ENCODE measurements around the gene PAK5. TPM values are rescaled to one million over a fixed set of nuclear protein-coding genes. Genes with fewer than 3 reads are reported as not detected.

Gene PAK5
- total and polyA plus RNA-seq, 2 experiments from 2014 or later, result 0.57 to 1.1 TPM

DNA sequence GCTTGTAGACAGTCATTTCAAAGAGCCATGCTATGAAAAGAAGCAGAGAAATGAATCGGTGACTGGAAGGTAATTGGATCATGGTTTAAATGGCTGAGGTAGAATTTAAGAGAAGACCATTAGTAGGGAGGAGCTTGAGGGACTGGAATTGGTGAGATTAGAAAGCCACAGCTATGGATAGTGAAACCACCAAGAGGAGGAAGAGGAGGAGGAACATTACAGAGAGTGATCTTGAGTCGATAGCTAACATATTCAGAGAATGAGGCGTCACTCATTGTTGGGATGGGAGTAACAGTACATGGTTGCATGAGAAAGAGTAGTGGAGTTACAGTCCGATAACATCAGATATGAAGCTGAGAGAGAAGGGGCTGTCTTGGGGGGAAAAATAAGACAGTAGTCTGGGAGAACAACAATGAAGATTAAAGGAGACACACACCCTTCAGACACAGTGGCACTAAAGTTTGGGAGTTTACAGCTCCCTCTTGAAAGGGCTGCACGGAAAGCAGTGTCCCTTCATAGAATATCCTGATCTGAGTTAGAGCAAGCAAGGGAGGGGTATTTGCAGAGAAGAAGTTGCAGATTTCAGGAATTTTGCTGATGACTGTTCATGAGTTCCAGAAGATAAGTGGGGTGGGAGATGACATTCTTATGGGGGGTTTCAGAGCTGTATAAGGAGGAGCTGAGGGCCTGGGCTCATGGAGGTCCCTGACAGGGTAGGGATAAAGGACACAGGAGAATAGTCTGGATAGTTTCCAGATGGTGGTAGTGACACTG is 339.6 kb downstream of the PAK5 start:
- Histone ChIP-seq H3K4me3 (no peak overlapping the region), H3K4me1 (ENCODE audit: insufficient read depth) (peaks cover 4% of the 10 kb centered on the region; the same call in 1 of the 2 replicates), H4K20me1 (replicated peaks; ENCODE audit: insufficient read depth) (no peaks in the 10 kb centered on the region; the same call in 1 of the 2 replicates), H3K36me3 (ENCODE audit: insufficient read depth) (no peaks in the 10 kb centered on the region), H3K9me2 (ENCODE audit: insufficient read depth) (peaks cover 27% of the 10 kb centered on the region; the same call in 1 of the 2 replicates), H3K27ac (ENCODE audit: low read depth) (no peak overlapping the region), H3K79me2 (replicated peaks; ENCODE audit: insufficient read depth) (no peaks in the 10 kb centered on the region), H3K4me2 (no peak overlapping the region), H3K27me3 (ENCODE audit: insufficient read depth) (peaks cover 3% of the 10 kb centered on the region), H3F3A (replicated peaks; ENCODE audit: low read depth) (no peaks in the 10 kb centered on the region), H2AFZ (no peak overlapping the region)
- H3K9me3 Mint-ChIP-seq, result no peaks in the 10 kb centered on the region
- DNase-seq (ENCODE audit: low spot score) (no peak), ATAC-seq (no peak)
- H3K4me3 Mint-ChIP-seq, result no peak overlapping the region
- H3K27ac Mint-ChIP-seq, result no peak overlapping the region
- no peak for TF ChIP-seq EZH2phosphoT487 (IDR thresholded peaks at IDR 0.05; ENCODE audit: unreplicated experiment)
- TF ChIP-seq EZH2 (IDR thresholded peaks at IDR 0.05; ENCODE audit: low read depth, unreplicated experiment), result no peak
- TF ChIP-seq CREB1 (CRISPR knock-in tag; IDR thresholded peaks at IDR 0.05; ENCODE audit: low read depth), result no peak
- no peak for TF ChIP-seq ZNF331 (CRISPR knock-in tag; IDR thresholded peaks at IDR 0.05; ENCODE audit: low read depth)
- TF ChIP-seq ZNF114 (CRISPR knock-in tag; IDR thresholded peaks at IDR 0.05), result no peak
- TF ChIP-seq, protein P1, sequence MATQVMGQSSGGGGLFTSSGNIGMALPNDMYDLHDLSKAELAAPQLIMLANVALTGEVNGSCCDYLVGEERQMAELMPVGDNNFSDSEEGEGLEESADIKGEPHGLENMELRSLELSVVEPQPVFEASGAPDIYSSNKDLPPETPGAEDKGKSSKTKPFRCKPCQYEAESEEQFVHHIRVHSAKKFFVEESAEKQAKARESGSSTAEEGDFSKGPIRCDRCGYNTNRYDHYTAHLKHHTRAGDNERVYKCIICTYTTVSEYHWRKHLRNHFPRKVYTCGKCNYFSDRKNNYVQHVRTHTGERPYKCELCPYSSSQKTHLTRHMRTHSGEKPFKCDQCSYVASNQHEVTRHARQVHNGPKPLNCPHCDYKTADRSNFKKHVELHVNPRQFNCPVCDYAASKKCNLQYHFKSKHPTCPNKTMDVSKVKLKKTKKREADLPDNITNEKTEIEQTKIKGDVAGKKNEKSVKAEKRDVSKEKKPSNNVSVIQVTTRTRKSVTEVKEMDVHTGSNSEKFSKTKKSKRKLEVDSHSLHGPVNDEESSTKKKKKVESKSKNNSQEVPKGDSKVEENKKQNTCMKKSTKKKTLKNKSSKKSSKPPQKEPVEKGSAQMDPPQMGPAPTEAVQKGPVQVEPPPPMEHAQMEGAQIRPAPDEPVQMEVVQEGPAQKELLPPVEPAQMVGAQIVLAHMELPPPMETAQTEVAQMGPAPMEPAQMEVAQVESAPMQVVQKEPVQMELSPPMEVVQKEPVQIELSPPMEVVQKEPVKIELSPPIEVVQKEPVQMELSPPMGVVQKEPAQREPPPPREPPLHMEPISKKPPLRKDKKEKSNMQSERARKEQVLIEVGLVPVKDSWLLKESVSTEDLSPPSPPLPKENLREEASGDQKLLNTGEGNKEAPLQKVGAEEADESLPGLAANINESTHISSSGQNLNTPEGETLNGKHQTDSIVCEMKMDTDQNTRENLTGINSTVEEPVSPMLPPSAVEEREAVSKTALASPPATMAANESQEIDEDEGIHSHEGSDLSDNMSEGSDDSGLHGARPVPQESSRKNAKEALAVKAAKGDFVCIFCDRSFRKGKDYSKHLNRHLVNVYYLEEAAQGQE (IDR thresholded peaks at IDR 0.05; ENCODE audit: unreplicated experiment), result no peak
- no peak for TF ChIP-seq STAT1 (IDR thresholded peaks at IDR 0.05; ENCODE audit: unreplicated experiment)
- TF ChIP-seq CTCF (conservative IDR thresholded peaks at IDR 0.05; ENCODE audit: low read depth in 2 of 2), result no peak
- TF ChIP-seq, protein P2, sequence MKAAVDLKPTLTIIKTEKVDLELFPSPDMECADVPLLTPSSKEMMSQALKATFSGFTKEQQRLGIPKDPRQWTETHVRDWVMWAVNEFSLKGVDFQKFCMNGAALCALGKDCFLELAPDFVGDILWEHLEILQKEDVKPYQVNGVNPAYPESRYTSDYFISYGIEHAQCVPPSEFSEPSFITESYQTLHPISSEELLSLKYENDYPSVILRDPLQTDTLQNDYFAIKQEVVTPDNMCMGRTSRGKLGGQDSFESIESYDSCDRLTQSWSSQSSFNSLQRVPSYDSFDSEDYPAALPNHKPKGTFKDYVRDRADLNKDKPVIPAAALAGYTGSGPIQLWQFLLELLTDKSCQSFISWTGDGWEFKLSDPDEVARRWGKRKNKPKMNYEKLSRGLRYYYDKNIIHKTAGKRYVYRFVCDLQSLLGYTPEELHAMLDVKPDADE (IDR thresholded peaks at IDR 0.05), result no peak
- no peak for TF ChIP-seq NANOG (IDR thresholded peaks at IDR 0.05; ENCODE audit: borderline replicate concordance)
- TF ChIP-seq POLR2AphosphoS5 (IDR thresholded peaks at IDR 0.05; ENCODE audit: low read depth), result no peak
- no peak for TF ChIP-seq ZNF462 (CRISPR knock-in tag; IDR thresholded peaks at IDR 0.05)
- no peak for TF ChIP-seq JUNB (IDR thresholded peaks at IDR 0.05; ENCODE audit: unreplicated experiment)
- H3K36me3 Mint-ChIP-seq (ENCODE audit: low read depth), result no peaks in the 10 kb centered on the region
- H3K4me1 Mint-ChIP-seq, result peaks cover 8% of the 10 kb centered on the region; the same call in 2 of the 3 replicates
- peaks cover 1% of the 10 kb centered on the region for H3K27me3 Mint-ChIP-seq (ENCODE audit: insufficient read depth, low read depth, poor library complexity)
